ENCODE measurements around the gene PNRC2.

PNRC2 gene, protein sequence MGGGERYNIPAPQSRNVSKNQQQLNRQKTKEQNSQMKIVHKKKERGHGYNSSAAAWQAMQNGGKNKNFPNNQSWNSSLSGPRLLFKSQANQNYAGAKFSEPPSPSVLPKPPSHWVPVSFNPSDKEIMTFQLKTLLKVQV

GRCh38 chr1:23959461-23960290 is at the start of gene PNRC2:
Gene PNRC2, plus strand, starts transcription at chr1:23959828. Its CDS starts 1,630 bp downstream, at chr1:23961458.
- no peak for TF ChIP-seq ZNF274 (IDR thresholded peaks at IDR 0.05; ENCODE audit: low read depth, low read length)
- H3K4me3 ChIP-seq (ENCODE audit: low read length), result peak within 1 kb of the TSS; percentile 96

- no peak for TF ChIP-seq ZNF274 (IDR thresholded peaks at IDR 0.05; ENCODE audit: low read depth, low read length)
These were observed 49.5 kb upstream of the PNRC2 start for GRCh38 chr1:23910144-23910543.

DNA sequence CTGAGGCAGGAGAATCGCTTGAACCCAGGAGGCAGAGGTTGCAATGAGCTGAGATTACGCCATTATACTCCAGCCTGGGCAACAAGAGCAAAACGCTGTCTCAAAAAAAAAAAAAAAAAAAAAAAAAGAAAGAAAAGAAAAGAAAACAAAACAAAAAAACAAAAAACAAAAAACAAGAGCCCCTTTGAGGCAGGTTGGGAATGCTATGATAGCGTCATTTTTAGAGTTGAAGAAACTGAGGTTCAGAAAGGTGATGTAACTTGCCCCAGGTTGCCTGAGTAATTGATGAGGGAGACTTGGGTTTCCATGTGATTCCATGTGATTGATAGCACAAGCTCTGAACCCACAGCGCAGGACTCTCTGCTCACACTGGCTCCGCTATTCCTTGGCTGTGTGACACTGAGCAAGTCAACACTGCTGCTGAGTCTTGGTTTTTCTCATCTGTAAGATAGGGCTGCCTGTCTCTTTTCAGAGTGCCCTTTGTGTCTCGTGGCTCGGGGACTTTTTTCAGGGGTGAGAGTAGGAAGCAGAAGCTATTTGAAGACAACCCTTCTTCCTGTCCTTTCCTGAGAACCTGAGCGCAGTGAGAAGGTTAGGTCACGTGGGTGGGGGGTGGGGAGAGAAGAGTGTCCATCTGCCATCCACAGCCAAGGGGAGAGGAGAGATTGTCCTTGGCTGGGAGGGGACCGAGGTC is 48.9 kb upstream of the PNRC2 start:
- no peak for TF ChIP-seq ZNF274 (IDR thresholded peaks at IDR 0.05; ENCODE audit: low read depth, low read length)
- H3K4me3 ChIP-seq (ENCODE audit: low read length), result peak overlapping the region; percentile 36; the same call in 1 of the 2 replicates

More at GRCh38 chr1:23910144-23910543, 49.5 kb upstream of the PNRC2 start:
- H3K4me3 ChIP-seq (ENCODE audit: low read length), result peak overlapping the region; percentile 11; the same call in 1 of the 2 replicates

DNA sequence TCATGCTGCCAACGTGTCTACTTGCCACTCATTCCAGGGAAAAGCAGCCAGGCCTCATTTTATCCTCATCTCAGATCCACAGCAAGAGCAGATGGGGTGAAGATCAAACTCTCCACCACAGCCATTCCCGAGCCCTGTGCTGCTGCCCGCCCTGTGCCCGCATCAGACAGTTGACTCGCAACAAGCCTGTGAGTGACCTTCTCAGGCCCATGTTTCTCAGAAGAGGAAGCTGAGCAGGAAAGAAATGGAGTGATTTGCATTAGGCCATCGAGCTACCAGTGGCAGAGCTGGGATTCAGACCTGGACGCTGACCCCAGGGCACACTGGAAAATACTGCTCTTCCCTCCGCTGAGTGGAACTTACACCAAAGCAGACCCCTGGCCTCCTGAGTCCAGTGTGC is 47.7 kb upstream of the PNRC2 start:
- peak overlapping the region; percentile 48; the same call in 1 of the 2 replicates for H3K4me3 ChIP-seq (ENCODE audit: low read length)
- TF ChIP-seq ZNF274 (IDR thresholded peaks at IDR 0.05; ENCODE audit: low read depth, low read length), result no peak

DNA sequence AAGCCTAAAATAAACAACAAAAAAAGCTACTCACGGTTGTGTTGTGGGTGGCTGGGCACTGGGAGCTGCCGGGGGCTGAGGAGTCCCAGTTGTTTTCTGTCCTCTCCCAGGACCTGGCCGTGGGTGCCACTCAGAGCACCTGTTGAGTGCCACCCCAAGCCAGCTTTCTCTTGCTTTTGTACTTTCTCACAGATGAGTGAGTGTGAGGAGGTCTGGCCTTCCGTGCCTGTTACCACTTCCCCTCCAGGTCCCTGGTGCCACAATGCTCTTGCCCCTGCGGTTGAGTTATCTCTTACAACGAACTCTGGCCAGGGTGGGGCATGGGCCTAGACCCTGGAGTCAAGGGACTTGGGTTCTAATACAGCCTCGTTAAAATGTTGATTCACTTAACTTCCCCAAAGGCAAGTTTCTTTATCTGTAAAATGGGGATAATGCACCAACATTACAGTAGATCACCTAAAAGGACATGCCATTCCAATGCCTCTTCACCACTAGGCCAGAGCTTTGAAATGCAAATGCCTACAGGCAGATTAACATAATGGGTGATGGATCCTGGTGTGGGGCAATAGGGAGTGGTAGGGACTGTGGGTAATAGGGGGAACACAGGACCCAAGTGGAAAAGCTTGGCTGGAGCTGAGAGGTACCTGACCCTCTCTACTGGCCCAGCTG is 46.3 kb upstream of the PNRC2 start, which contains the start of gene CNR2:
Gene CNR2 (minus strand): TSS at position 151 of the 669 bp plus-strand sequence. CDS start 37,745 bp downstream, outside the sequence.
- H3K4me3 ChIP-seq (ENCODE audit: low read length), result peak within 1 kb of the TSS; percentile 48; the same call in 1 of the 2 replicates
- TF ChIP-seq ZNF274 (IDR thresholded peaks at IDR 0.05; ENCODE audit: low read depth, low read length), result no peak

GRCh38 chr1:23914921-23915320 is 44.7 kb upstream of the PNRC2 start:
- TF ChIP-seq ZNF274 (IDR thresholded peaks at IDR 0.05; ENCODE audit: low read depth, low read length), result no peak
- no peak overlapping the region for H3K4me3 ChIP-seq (ENCODE audit: low read length)

DNA sequence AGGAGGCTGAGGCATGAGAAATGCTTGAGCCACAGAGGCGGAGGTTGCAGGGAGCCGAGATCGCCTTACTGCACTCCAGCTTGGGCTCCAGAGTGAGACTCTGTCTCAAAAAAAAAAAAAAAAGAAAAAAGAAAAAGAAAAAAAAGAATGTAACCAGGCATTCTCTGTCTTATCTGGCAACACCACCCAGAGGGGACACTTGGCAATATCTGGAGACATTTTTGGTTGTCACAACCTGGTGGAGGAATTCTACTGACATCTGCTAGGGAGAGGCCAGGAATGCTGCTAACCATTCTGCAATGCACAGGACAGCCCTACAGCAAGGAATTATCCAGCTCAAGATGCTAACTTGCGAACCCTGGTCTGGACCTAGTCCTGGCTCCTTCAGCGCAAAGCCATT is 44.2 kb upstream of the PNRC2 start:
- no peak overlapping the region for H3K4me3 ChIP-seq (ENCODE audit: low read length)
- no peak for TF ChIP-seq ZNF274 (IDR thresholded peaks at IDR 0.05; ENCODE audit: low read depth, low read length)

DNA sequence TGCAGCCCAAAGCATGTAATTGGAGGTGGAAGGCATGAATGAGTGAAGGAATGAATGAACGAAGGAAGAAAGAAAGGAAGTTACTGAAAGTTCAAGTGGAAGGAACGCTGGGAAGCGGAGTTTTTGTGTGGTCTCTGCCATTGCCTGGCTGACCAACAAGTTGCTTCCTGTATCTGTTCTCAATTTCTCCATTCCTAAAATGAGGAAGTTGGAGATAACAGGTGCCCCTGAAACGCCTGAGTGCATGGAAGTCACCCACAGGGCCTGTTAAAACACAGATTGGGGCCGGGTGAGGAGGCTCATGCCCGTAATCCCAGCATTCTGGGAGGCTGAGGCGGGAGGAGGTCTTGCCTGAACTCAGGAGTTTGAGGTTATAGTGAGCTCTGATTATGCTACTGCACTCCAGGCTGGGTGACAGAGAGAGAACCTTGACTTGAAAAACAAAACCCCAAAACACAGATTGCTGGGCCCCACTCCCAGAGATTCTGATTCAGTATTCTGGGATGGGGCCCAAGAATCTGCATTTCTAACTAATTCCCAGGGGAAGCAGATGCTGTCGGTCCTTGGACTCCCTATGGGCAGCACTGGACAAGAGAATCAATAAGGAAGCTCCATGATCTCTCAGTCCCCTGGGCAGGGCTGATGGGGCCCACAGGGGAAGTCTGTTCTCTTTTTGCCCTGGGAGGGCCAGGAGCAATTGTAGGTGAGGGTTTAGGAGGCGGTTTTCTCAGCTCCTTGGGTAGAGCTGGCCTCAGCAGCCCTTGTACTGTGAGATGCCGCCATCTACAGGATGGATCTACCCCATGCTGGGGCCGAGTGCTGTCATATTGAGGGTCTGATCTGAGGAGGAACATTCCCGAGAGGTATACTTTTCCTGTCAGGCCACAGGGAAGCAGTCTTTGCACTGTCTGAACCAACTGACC is 43.2 kb upstream of the PNRC2 start:
- no peak overlapping the region; the same call in 1 of the 2 replicates for H3K4me3 ChIP-seq (ENCODE audit: low read length)
- TF ChIP-seq ZNF274 (IDR thresholded peaks at IDR 0.05; ENCODE audit: low read depth, low read length), result no peak

GRCh38 chr1:23922321-23922943 is 37.2 kb upstream of the PNRC2 start:
- H3K4me3 ChIP-seq (ENCODE audit: low read length), result no peak overlapping the region
- no peak for TF ChIP-seq ZNF274 (IDR thresholded peaks at IDR 0.05; ENCODE audit: low read depth, low read length)

DNA sequence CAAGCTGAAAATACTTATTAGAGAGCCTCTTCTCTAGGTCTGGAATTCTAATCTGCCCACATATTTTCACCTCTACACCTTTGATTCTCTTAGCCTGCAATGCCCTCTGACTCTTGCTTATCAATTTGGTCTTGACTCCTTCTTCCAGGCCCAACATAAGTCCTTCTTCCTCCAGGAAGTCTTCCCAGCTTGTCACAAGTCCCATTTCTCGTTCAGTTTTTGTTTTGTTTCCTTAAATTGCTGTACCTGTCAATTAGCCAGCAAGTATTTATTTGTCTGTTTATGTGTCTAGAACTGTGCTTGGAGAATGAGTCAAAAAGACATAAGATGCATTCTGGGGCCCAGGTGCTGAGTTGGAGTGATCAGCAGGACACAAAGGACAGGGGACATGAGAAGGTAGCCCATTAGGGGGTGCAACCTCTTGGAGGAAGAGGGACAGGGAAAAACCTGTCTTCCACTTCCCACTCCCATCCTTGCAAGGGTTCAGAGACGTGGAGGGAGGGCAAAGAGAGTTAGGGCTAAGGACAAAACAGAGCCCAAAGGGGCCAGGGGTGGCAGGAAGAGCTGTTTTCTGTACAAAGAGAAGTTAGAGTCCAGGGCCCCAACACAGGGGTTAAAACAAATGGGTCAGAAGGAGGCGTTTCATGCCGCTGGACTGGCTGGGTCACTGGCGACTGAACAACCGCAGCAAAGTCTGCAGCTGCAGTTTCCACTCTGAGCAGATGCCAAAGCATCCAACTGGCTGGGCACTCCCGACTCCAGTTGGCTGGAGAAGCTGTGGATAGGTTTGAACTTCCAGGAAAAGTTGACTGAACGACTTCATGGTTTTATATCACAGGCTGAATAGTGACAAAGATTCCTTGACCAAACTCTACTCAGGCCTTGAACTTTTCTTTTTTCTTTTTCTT is 35.8 kb upstream of the PNRC2 start:
- no peak for TF ChIP-seq ZNF274 (IDR thresholded peaks at IDR 0.05; ENCODE audit: low read depth, low read length)
- no peak overlapping the region for H3K4me3 ChIP-seq (ENCODE audit: low read length)

DNA sequence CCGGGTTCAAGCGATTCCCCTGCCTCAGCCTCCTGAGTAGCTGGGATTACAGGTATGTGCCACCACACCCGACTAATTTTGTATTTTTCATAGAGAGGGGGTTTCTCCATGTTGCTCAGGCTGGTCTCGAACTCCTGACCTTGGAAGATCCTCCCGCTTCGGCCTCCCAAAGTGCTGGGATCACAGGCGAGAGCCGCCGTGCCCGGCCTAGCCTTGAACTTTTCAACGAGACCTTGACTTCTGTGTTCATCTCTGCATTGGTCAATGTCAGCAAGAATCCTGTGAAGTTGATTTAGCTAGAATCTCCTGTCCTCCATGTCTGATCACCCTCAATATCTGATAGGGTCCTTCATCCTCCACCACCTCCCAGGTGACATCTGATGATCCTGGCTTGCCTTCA is 35.0 kb upstream of the PNRC2 start:
- TF ChIP-seq ZNF274 (IDR thresholded peaks at IDR 0.05; ENCODE audit: low read depth, low read length), result no peak
- H3K4me3 ChIP-seq (ENCODE audit: low read length), result no peak overlapping the region

- no peak overlapping the region for H3K4me3 ChIP-seq (ENCODE audit: low read length)
- no peak for TF ChIP-seq ZNF274 (IDR thresholded peaks at IDR 0.05; ENCODE audit: low read depth, low read length)
These were observed 34.3 kb upstream of the PNRC2 start for GRCh38 chr1:23925279-23925678.
